Mammary epithelial cell (primary cell): ENCODE results near the gene ASXL3.

Source experiments
- CTCF ChIP-seq, 2 donors: IDR thresholded peaks in 1 of 2; conservative IDR thresholded peaks in 1 of 2; 2 replicates each; pipeline ENCODE4 v1.5.1; 2011 to 2012; ENCODE audit warnings: inconsistent platforms in 2 of 2, low read length in 2 of 2, mild to moderate bottlenecking in 2 of 2, control low read depth in 1 of 2, low read depth in 1 of 2; ENCODE audit not compliant: insufficient read depth in 1 of 2; ENCODE audit errors: extremely low read depth in 1 of 2
- EZH2 ChIP-seq: IDR thresholded peaks from 2 replicates; pipeline ENCODE4 v1.6.1; 2012; ENCODE audit warnings: low read length, inconsistent platforms, borderline replicate concordance

DNA sequence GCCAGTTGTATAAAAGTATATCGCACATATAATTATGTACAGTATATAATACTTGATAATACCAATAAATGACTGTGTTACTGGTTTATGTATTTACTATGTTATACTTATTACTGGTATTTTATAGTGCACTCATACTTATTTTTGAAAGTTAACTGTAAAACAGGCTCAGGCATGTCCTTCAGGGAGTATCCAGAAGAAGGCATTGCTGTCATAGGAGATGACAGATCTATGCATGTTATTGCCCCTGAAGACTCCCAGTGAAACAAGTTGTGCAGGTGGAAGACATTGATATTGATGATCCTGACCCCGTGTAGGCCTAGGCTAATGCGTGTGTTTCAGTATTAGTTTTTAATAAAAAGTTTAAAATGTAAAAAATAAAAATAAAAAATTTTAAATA is 20.3 kb upstream of the ASXL3 start:
- TF ChIP-seq CTCF (conservative IDR thresholded peaks at IDR 0.05 in 1 of 2, IDR thresholded peaks at IDR 0.05 in 1 of 2; ENCODE audit: extremely low read depth in 1 of 2, insufficient read depth in 1 of 2, low read depth in 1 of 2, low read length in 2 of 2) = peak in 1 of 2 donors; percentile 17
- no peak for TF ChIP-seq EZH2
